Karpas-422 (cell line): ENCODE data around the gene DDX56. TPM values are rescaled to one million over a fixed set of nuclear protein-coding genes. Genes with fewer than 3 reads are reported as not detected.

ENCODE experiments used
- DNase-seq: peaks from one replicate; pipeline ENCODE4 v3.0.0-alpha.2; 2015
- H2AFZ ChIP-seq: fragments of 200-600 bp; sonication (generic); 2 replicates; pipeline ENCODE4 v1.6.1; 2014; ENCODE audit warnings: antibody characterized with exemption, low read length, mixed read lengths
- H3K27ac ChIP-seq: fragments of 200-600 bp; sonication (generic); 2 replicates; pipeline ENCODE4 v1.5.1; 2014; ENCODE audit warnings: mild to moderate bottlenecking, low read length, moderate library complexity
- H3K27me3 ChIP-seq: fragments of 200-600 bp; sonication (generic); 2 replicates; pipeline ENCODE4 v1.6.1; 2014; ENCODE audit warnings: low read length, mixed read lengths
- H3K36me3 ChIP-seq: fragments of 200-600 bp; sonication (generic); 2 replicates; pipeline ENCODE4 v1.6.1; 2014; ENCODE audit warnings: low read length, mixed read lengths; ENCODE audit not compliant: insufficient read depth
- H3K4me1 ChIP-seq: fragments of 200-600 bp; sonication (generic); 2 replicates; pipeline ENCODE4 v1.6.1; 2014; ENCODE audit warnings: mild to moderate bottlenecking, low read length, mixed read lengths
- H3K4me2 ChIP-seq: fragments of 200-600 bp; sonication (generic); 2 replicates; pipeline ENCODE4 v1.6.1; 2014; ENCODE audit warnings: low read length, low read depth, mild to moderate bottlenecking; ENCODE audit not compliant: poor library complexity, severe bottlenecking
- H3K4me3 ChIP-seq: fragments of 200-600 bp; sonication (generic); 2 replicates; pipeline ENCODE4 v1.5.1; 2014; ENCODE audit warnings: mild to moderate bottlenecking, antibody characterized with exemption, low read length, mixed read lengths
- H3K79me2 ChIP-seq: fragments of 200-600 bp; sonication (generic); 2 replicates; pipeline ENCODE4 v1.6.1; 2014; ENCODE audit warnings: mild to moderate bottlenecking, low read length, mixed read lengths
- H3K9ac ChIP-seq: fragments of 200-600 bp; sonication (generic); 2 replicates; pipeline ENCODE4 v1.6.0; 2014; ENCODE audit warnings: low read length
- H3K9me2 ChIP-seq: fragments of 200-600 bp; sonication (generic), shearing (Covaris generic); replicated peaks from 2 replicates; pipeline ENCODE4 v1.6.0; 2014; ENCODE audit warnings: mild to moderate bottlenecking, low read length, moderate library complexity; ENCODE audit not compliant: insufficient read depth
- H3K9me3 ChIP-seq: fragments of 300-700, 200-600 bp; sonication (generic); 2 replicates; pipeline ENCODE4 v1.6.1; 2014; ENCODE audit warnings: low read length, mixed read lengths
- H4K20me1 ChIP-seq: fragments of 200-600 bp; sonication (generic); 2 replicates; pipeline ENCODE4 v1.6.1; 2014; ENCODE audit warnings: mild to moderate bottlenecking, antibody characterized with exemption, low read length, low read depth; ENCODE audit not compliant: insufficient read depth
- total RNA-seq: library from RNA; depleted of rRNA; stranded (reverse); fragments of >200 nt; shearing (Covaris generic); gene quantifications from 2 replicates; pipeline ENCODE4 v1.2.3, GENCODE V29; 2014; ENCODE audit warnings: low replicate concordance

Gene DDX56
- total RNA-seq, 1 experiment from 2014 or later: 66.8 TPM

DNA sequence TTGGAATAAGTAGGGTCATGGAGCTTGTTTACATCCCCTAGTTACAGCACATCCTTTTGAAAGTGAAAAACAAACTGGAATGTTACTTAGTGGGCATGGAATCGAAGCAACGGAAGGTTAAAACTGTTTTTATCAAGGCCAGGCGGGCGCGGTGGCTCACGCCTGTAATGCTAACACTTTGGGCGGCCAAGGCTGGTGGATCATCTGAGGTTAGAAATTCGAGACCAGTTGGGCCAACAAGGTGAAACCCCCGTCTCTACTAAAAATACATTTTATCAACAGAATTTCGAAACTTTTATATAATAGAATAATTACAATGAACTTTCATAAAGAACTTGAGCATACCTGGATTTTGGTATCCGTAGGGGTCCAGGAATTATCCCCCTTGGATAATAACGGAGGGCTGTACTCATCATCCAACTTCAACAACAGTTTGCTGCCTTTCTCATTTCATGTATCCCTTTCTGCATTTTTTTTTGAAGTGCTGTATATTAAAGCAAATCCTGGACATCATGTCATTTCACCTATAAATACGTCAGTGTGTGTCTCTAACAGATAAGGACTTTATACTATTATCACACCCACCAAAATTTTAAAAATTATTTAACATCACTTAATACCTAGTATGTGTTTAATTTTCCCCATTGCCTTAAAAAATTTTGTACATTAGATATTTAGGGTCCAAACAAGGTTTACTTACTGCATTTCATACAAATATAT is 9.6 kb upstream of the DDX56 start:
- H3K27ac ChIP-seq: no peak overlapping the region
- H3K4me2 ChIP-seq: peak overlapping the region; percentile 98
- peaks cover 28% of the 10 kb centered on the region for H3K79me2 ChIP-seq
- H4K20me1 ChIP-seq: no peaks in the 10 kb centered on the region
- peaks cover 32% of the 10 kb centered on the region for H3K4me1 ChIP-seq
- H3K9me2 ChIP-seq: no peaks in the 10 kb centered on the region
- no peak for DNase-seq
- H3K9me3 ChIP-seq: no peaks in the 10 kb centered on the region
- no peak overlapping the region for H2AFZ ChIP-seq
- peak overlapping the region; percentile 94 for H3K9ac ChIP-seq
- peaks cover 11% of the 10 kb centered on the region for H3K36me3 ChIP-seq
- H3K27me3 ChIP-seq: no peaks in the 10 kb centered on the region
- H3K4me3 ChIP-seq: peak overlapping the region; percentile 82

- no peaks in the 10 kb centered on the region for H3K9me2 ChIP-seq
- peak within 1 kb of the TSS; percentile 94 for H3K9ac ChIP-seq
- DNase-seq: peak; percentile 99
- H3K9me3 ChIP-seq: no peaks in the 10 kb centered on the region
- peak within 1 kb of the TSS; percentile 99 for H2AFZ ChIP-seq
- H3K27me3 ChIP-seq: no peaks in the 10 kb centered on the region
- H4K20me1 ChIP-seq: no peaks in the 10 kb centered on the region
- peaks cover 28% of the 10 kb centered on the region for H3K79me2 ChIP-seq
- H3K36me3 ChIP-seq: peaks cover 11% of the 10 kb centered on the region
- peaks cover 34% of the 10 kb centered on the region for H3K4me1 ChIP-seq
- H3K4me3 ChIP-seq: peak within 1 kb of the TSS; percentile 89
- H3K4me2 ChIP-seq: peak within 1 kb of the TSS; percentile 98
- H3K27ac ChIP-seq: peak within 1 kb of the TSS; percentile 76
Observed at GRCh38 chr7:44581879-44582603, 8.3 kb upstream of the DDX56 start, which contains the start of gene TMED4. Gene TMED4, minus strand, starts transcription at chr7:44582231. Its CDS starts 25 bp downstream, at chr7:44582206.

GRCh38 chr7:44580945-44581878 is 7.5 kb upstream of the DDX56 start:
- peak; percentile 71 for DNase-seq
- Histone ChIP-seq H3K27ac (peak overlapping the region; percentile 76), H3K4me3 (peak overlapping the region; percentile 89)

DNA sequence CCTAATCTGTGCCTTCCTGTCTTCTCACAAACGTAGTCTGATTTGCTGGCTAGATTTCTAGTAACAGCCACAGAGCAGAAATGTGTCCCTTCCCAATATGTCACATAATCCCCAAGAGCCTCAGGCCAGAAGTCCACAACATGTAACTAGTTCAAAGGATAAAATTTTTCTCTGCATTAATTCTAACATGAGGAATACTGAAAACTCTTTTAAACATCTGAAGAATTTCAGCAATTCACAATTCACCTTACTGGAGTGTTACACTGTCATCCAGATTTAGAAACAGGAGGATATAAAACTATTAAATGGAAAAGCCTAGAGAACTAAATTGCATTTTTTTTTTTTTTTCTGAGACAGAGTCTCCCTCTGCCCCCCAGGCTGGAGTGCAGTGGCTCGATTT is 2.5 kb upstream of the DDX56 start:
- no peaks in the 10 kb centered on the region for H3K27me3 ChIP-seq
- peaks cover 58% of the 10 kb centered on the region for H3K79me2 ChIP-seq
- H4K20me1 ChIP-seq: 0 out of 2 replicates have a peak, but pooled peaks cover 3% of the 10 kb centered on the region
- peaks cover 44% of the 10 kb centered on the region for H3K4me1 ChIP-seq
- no peak overlapping the region for H3K4me3 ChIP-seq
- no peaks in the 10 kb centered on the region for H3K9me3 ChIP-seq
- H3K9ac ChIP-seq: no peak overlapping the region
- H3K4me2 ChIP-seq: no peak overlapping the region
- H3K9me2 ChIP-seq: no peaks in the 10 kb centered on the region
- DNase-seq: no peak
- H2AFZ ChIP-seq: no peak overlapping the region
- H3K27ac ChIP-seq: no peak overlapping the region
- peaks cover 27% of the 10 kb centered on the region for H3K36me3 ChIP-seq

More at GRCh38 chr7:44580945-44581878, 7.5 kb upstream of the DDX56 start:
- H3K9ac ChIP-seq: peak overlapping the region; percentile 94
- no peaks in the 10 kb centered on the region for H3K9me3 ChIP-seq
- peak overlapping the region; percentile 30 for H2AFZ ChIP-seq
- peaks cover 28% of the 10 kb centered on the region for H3K79me2 ChIP-seq
- peaks cover 11% of the 10 kb centered on the region for H3K36me3 ChIP-seq
- peak overlapping the region; percentile 95 for H3K4me2 ChIP-seq
- H3K4me1 ChIP-seq: peaks cover 34% of the 10 kb centered on the region
- H4K20me1 ChIP-seq: no peaks in the 10 kb centered on the region
- no peaks in the 10 kb centered on the region for H3K27me3 ChIP-seq
- no peaks in the 10 kb centered on the region for H3K9me2 ChIP-seq

DNA sequence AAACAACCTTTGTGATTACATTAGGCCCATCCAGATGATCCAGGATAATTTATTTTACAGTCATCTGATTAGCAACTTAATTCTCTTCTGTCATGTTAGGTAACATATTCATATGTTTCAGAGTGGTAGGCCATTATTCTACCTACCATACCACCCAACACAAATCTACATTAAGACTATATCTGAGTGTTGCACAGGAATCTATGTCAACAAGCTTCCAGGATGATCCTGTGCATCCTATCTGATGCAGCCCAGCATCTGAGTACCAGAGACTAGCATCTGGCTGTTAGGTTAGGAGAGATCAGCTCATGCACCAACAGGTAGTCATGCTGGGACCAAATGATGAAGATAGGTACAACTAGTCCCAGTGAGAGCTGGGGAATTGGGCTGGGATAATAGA is 1.3 kb upstream of the DDX56 start:
- Histone ChIP-seq H3K27me3 (no peaks in the 10 kb centered on the region), H3K9ac (peak overlapping the region; percentile 95), H3K4me3 (peak overlapping the region; percentile 87), H3K27ac (no peak overlapping the region), H3K36me3 (peaks cover 30% of the 10 kb centered on the region), H3K4me1 (peaks cover 32% of the 10 kb centered on the region), H2AFZ (no peak overlapping the region), H4K20me1 (0 out of 2 replicates have a peak, but pooled peaks cover 3% of the 10 kb centered on the region), H3K9me2 (no peaks in the 10 kb centered on the region), H3K79me2 (peaks cover 46% of the 10 kb centered on the region), H3K9me3 (no peaks in the 10 kb centered on the region), H3K4me2 (peak overlapping the region; percentile 79)
- DNase-seq: no peak

GRCh38 chr7:44574287-44574872 is 672 bp upstream of the DDX56 start:
- Histone ChIP-seq H3K36me3 (peaks cover 27% of the 10 kb centered on the region), H3K4me3 (peak overlapping the region; percentile 87), H3K9me2 (no peaks in the 10 kb centered on the region), H3K9ac (peak overlapping the region; percentile 95), H3K4me2 (peak overlapping the region; percentile 79), H3K27ac (no peak overlapping the region), H3K79me2 (peaks cover 40% of the 10 kb centered on the region), H3K4me1 (peaks cover 31% of the 10 kb centered on the region), H3K27me3 (no peaks in the 10 kb centered on the region), H4K20me1 (0 out of 2 replicates have a peak, but pooled peaks cover 3% of the 10 kb centered on the region), H2AFZ (no peak overlapping the region), H3K9me3 (no peaks in the 10 kb centered on the region)
- DNase-seq: no peak

GRCh38 chr7:44572771-44573170 is 937 bp downstream of the DDX56 start:
- Histone ChIP-seq H3K9ac (peak overlapping the region; percentile 95), H3K4me1 (peaks cover 23% of the 10 kb centered on the region), H3K4me3 (peak overlapping the region; percentile 87), H3K36me3 (peaks cover 33% of the 10 kb centered on the region), H3K27ac (peak overlapping the region; percentile 28; the same call in 1 of the 2 replicates), H3K79me2 (peaks cover 37% of the 10 kb centered on the region), H2AFZ (no peak overlapping the region), H3K4me2 (peak overlapping the region; percentile 79), H4K20me1 (0 out of 2 replicates have a peak, but pooled peaks cover 3% of the 10 kb centered on the region), H3K9me2 (no peaks in the 10 kb centered on the region), H3K27me3 (no peaks in the 10 kb centered on the region), H3K9me3 (no peaks in the 10 kb centered on the region)
- DNase-seq: no peak
